ELR (cell line): Measurements from ENCODE around the gene EGFL8.
"Not testable (repeated sequence)": the region's sequence is repeated elsewhere in the genome, so short reads cannot be mapped to it uniquely, and the experiment has no call there.

ENCODE experiments used
- DNase-seq: peaks from one replicate; pipeline ENCODE4 v3.0.0-alpha.2; 2015; ENCODE audit warnings: low read depth

Gene EGFL8

GRCh38 chr6:32164295-32164694 is at the start of gene EGFL8:
Gene EGFL8 (plus strand): TSS chr6:32164595. CDS start chr6:32166166, 1,571 bp downstream.
- no peak for DNase-seq

- DNase-seq: peak; percentile 98
Measured at GRCh38 chr6:32114796-32115195, 49.6 kb upstream of the EGFL8 start.

GRCh38 chr6:32115623-32116022 is 48.8 kb upstream of the EGFL8 start:
- peak; percentile 43 for DNase-seq

GRCh38 chr6:32116674-32117073 is 47.7 kb upstream of the EGFL8 start:
- peak; percentile 63 for DNase-seq

- DNase-seq: peak; percentile 55
Measured at GRCh38 chr6:32117461-32117860, 46.9 kb upstream of the EGFL8 start.

GRCh38 chr6:32118782-32119628 is 45.4 kb upstream of the EGFL8 start:
- peak; percentile 88 for DNase-seq

- no peak for DNase-seq
Measured at GRCh38 chr6:32120573-32121059, 43.8 kb upstream of the EGFL8 start.

GRCh38 chr6:32123681-32124080 is 40.7 kb upstream of the EGFL8 start:
- DNase-seq: no peak

- DNase-seq: peak; percentile 45
Measured at GRCh38 chr6:32126880-32127279, 37.5 kb upstream of the EGFL8 start.

GRCh38 chr6:32127409-32127716 is 37.0 kb upstream of the EGFL8 start:
- no peak for DNase-seq

- peak; percentile 100 for DNase-seq
Measured at GRCh38 chr6:32127717-32128592, 36.4 kb upstream of the EGFL8 start, which contains the start of gene ATF6B. Gene ATF6B (minus strand): TSS chr6:32128246. CDS start chr6:32128207, 39 bp downstream.

GRCh38 chr6:32128751-32129296 is 35.6 kb upstream of the EGFL8 start:
- DNase-seq: no peak

GRCh38 chr6:32129297-32130088 is 34.9 kb upstream of the EGFL8 start:
- no peak for DNase-seq

- no peak for DNase-seq
Measured at GRCh38 chr6:32131439-32131948, 32.9 kb upstream of the EGFL8 start.

- DNase-seq: no peak
Measured at GRCh38 chr6:32132110-32132509, 32.3 kb upstream of the EGFL8 start.

- DNase-seq: peak; percentile 54
Measured at GRCh38 chr6:32133786-32134185, 30.6 kb upstream of the EGFL8 start.

GRCh38 chr6:32137454-32137853 is 26.9 kb upstream of the EGFL8 start:
- no peak for DNase-seq

- DNase-seq: no peak
Measured at GRCh38 chr6:32139590-32139989, 24.8 kb upstream of the EGFL8 start.

- DNase-seq: no peak
Measured at GRCh38 chr6:32140420-32141046, 23.9 kb upstream of the EGFL8 start.

- not testable (repeated sequence) for DNase-seq
Measured at GRCh38 chr6:32144238-32144637, 20.2 kb upstream of the EGFL8 start.

GRCh38 chr6:32146287-32146686 is 18.1 kb upstream of the EGFL8 start:
- DNase-seq: no peak
